GM10847 (cell line): ENCODE measurements around the gene BMPR1B.

Experiments used
- POLR2A ChIP-seq: IDR thresholded peaks from 2 replicates; pipeline ENCODE4 v1.6.1; 2011; ENCODE audit not compliant: insufficient read length; ENCODE audit errors: extremely low read depth

The BMPR1B gene

DNA sequence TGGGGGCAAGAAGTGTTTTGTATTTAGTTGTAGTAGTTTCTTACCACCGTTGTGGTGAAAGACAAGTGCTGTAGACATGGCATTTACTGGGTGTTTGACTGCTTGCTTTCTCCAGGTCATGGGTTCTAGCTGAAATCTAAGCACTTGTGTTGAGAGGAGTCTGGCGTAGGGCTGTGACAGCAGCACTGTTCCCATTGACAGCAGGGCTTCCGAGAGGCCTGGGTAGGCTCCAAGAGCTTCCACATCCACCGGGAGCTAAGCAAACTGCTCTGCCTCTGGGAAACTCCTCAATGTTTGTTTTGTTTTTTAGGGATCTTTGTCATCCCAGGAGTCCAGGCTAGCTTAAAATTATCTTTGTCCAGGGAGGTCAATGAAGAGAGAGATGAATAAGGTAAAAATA lies 44.3 kb downstream of the BMPR1B start:
- no peak for TF ChIP-seq POLR2A

DNA sequence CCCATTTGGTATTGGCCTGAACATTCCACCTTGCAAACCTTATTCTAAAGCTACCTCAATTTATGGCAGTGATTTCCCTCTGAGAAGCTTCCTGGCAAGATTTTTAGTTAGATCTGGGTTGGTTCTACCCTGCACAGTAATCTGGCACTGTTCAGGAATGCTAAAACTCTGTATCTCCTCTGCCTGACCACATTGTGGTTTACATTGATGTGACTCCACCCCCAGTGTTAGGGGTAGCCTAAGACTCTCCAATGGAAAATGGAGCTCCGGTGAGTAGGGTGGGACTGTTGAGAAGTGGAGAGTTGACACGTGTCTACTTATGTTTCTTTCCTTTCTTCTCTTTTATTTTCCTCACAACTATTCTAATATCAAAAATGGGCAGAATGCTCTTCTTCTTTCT lies 45.4 kb downstream of the BMPR1B start:
- no peak for TF ChIP-seq POLR2A

DNA sequence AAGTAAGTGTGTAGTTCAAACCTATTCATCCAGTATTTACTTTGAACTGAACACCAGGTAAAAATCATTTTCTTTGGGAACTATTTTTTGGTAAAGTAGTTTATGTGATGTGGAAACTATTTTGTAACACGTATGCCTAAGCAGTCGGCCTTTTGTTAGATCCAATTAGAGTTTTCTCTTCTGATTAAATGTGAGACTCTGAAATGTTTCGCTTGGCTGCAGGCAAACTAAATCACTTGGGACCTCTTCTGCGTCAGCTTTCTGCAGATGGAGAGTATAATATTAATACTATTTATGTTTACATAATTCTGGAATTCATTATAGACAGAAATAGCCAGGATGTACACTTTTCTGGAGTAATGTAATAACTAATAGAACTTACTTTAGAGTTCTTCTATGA lies 46.9 kb downstream of the BMPR1B start:
- TF ChIP-seq POLR2A: no peak

DNA sequence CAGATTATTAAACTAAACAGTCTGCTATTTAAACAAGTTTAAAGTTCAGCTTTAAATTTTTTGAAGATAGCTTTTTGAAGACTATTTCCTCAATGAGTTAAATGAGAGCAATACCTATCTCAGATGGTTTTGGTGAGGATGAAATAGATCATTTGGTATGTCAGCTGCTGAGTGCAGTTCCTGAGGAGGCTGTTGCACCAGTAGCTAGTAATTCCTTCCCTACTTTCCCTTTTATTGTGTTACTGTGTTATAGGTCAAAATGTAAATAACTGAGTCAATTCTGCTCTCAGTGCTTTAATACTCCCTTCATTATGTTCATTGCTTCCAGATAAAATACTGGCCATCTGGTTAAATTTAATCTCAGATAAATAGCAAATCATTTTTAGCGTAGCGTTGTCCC lies 48.6 kb downstream of the BMPR1B start:
- TF ChIP-seq POLR2A: no peak

DNA sequence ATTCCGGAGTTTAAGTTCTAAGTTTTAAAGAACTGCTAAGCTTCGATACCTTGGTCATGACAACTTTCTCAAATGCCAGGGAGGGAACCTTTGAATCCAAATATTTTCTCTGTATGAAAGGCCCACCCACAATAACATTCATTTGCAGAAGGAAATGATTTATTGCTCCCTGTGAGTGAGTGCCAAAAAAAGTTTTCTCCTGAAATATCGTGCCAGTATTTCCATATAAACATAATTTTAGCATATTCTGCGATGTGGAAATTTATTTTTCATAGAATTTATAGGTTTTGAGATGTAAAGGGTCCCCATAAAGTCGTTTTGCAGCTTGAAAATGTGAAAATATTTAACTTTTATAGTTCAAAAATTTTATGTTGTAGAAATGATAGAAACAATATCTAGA lies 53.9 kb downstream of the BMPR1B start:
- no peak for TF ChIP-seq POLR2A

DNA sequence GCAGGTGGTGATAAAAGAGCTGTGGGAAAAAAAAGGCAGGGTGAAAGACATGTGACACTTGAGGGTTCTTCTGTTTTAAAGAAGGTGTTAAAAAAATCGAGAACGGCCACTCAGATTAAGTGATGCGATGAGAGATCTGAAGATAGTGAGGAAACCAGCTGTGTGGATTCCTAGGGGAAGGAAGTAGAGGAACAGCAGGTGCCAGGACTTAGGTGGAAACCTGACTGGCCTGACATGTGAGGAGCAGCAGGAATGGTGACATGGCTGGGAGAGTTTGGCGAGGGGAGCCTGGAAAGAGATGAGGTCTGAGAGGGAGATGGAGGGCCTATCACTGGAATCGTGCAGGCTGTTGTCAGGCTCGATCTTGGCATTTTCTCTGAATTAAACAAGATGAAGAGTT lies 55.5 kb downstream of the BMPR1B start:
- no peak for TF ChIP-seq POLR2A

DNA sequence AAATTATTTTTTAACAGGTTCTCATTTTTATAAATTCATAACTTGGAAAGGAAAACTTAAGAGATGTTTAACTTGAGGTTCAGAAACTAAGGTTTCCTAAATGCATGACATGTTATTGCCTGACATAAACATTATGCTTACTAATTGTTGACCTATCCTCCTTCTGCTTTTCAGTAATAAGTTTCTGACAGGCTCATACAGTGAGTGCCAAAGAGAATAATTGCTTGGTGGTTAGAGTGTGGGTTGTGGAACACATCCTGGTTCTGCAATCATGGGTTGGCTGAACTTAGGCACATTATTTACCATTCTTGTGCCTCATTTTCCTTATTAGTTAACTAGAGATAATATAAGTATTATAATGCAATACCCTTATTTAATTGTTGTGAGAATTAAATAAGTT lies 56.5 kb downstream of the BMPR1B start:
- TF ChIP-seq POLR2A: no peak

DNA sequence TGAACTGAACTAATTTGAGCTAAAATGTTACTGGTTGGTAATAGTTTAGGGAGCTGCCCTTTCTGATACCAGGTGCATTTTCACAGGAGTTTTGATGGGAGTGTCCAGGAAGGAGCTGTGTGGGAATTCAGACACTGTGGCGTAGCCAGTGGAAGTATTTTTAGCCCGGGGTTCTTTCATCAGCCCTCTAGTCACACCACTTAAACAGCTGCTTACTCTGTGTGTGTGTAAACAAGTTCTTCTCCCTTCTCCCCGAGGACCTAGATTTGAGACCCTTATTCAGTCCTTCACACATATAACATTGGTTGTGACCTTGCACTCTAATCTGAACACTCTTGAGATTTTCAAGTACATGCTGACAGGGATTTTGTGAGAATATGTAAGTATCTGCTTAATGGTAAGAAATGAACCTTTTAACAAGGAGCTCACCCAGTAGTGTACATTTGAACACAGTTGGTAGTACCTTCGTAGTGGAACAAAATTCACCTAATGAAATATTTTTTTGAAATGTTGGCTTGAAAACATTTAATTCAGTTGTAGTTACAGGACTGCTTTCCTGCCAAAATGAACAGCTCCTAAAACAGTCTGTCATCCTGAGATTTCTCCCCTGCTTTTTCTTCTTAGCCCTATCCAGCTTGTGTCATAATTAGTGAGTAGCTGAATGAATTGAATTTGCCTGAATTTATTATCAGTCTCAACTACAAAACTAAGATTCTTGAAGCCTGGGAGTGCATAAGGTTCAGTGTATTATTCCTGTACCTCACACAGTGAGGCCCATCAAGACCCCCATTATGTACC lies 61.8 kb downstream of the BMPR1B start:
- TF ChIP-seq POLR2A: no peak

DNA sequence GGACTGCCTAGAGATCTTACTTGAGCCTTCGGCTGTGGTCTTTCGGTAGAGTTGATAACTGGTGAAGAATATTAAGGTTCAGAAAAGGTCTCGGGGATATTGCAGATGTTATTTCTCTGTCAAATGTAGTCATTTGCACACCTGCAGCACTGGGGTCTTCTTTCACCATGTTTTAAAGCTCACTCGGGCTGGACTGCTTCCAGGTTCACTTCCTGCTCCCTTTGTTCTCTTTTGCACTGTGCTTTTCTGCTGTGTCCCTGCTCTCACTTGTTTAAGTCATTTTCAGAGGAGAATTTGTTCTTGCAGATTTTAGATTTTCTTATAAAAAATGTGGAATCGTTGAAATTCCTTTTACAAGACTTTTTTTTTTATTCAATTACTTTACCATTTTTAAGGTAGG lies 68.5 kb downstream of the BMPR1B start:
- no peak for TF ChIP-seq POLR2A

DNA sequence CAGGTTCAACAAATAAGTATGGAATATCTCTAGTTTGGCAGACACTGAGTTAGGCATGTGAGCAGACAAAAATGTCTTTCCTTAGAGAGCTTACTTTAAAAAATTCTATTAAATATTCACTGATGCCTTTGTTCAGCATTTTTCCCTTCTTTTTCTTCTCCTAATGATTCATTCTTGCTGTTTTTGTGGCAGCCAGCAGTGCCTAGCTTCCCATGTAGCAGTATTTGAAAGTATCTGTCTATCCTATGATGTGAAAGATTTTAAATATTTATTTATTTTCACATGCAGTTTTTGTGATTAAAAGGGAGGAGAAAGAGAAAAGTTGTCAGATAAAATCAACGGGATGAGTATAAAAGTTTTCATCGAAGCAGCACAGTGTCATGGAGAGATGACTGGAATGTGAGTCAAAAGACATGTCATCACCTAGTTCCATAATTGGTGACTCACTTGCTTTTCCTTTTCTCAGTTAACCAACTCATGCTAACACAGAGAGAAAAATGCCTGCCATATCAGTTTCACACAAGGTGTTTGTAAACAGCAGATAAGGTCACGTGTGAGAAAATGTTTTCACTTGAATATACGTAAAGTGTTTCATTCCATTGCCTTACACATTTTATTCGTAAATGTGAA lies 69.8 kb downstream of the BMPR1B start:
- no peak for TF ChIP-seq POLR2A

DNA sequence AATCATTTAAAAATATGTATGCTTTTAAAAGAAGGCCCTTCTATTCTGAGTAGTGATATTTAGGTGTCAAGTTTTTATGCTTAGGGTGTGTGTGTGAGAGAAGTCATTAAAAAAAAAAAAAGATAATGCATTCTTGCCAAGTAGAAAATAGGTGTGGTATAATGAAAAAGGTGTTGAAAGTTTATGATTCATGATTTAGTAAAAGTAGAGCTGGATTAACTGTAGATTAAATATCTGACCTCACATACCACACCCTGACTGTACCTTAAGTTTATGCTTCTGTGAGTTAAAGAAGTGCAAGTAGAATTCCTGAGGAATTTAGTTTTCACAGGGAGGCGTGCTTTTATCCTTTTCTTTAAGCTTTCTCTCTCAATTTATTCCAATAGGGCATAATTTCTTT lies 71.1 kb downstream of the BMPR1B start:
- TF ChIP-seq POLR2A: no peak

DNA sequence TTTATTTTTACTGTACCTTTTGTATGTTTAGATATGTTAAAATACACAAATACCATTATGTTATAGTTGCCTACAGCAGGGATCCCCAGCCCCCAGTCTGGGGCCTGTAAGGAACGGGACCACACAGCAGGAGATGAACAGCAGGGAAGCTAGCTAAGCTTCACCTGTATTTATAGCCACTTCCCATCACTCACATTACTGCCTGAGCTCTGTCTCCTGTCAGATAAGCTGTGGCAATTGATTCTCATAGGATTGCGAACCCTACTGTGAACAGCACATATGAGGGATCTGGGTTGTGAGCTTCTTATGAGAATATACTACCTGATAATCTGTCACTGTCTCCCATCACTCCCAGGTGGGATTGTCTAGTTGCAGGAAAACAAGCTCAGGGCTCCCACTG lies 73.9 kb downstream of the BMPR1B start:
- no peak for TF ChIP-seq POLR2A

DNA sequence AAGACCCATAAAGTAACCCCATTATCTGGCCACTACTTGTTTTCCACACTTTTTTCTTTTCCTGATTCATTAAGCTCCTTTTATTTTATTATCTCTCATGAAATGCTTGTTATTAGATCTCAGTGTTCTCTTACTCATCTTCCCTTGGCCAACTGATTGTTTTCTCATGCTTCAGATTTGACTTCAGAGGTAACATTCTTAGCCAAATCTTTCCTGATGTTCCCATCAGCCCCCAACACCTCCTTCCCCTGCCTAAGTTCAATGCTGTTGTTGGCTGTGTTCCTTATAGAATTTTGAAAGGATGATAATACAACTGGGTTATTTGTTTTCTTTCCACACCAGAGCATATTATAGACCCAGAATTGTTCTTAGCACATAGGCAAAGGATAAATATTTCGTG lies 75.6 kb downstream of the BMPR1B start:
- no peak for TF ChIP-seq POLR2A

DNA sequence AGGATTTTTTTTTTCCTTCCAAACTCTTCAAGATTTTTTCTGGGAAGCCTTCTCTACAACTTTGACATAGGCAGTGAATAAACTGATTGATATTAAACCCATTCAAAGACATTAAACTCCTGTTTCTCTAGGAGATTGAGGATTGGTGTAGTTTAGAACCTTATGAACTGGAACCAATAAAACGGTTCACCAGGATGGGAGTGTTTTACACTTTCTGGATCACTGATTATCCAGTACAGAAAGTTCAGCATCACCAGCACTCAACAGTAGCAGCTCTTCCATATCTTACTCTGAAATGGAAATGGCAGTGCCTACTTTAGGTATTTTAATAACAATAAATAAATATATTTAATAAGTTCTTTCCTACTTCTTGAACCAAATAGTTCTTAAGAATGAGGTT lies 76.7 kb downstream of the BMPR1B start:
- no peak for TF ChIP-seq POLR2A

DNA sequence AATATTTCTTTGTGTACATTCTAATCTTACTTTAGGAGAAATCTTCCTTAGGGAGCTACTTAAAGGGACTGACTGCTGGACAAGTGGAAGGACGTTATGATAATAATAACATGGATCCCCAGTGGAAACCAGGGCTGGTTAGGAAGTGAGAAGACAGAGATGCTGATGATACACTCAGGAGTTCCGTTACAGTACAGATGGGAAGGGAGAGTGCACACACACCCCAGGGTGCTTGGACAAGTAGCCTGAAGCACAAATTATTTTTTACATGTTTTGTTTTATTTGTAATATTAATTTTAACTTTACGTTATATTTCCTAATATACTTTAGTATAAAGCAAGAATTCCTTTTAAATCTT lies 84.1 kb downstream of the BMPR1B start:
- no peak for TF ChIP-seq POLR2A

DNA sequence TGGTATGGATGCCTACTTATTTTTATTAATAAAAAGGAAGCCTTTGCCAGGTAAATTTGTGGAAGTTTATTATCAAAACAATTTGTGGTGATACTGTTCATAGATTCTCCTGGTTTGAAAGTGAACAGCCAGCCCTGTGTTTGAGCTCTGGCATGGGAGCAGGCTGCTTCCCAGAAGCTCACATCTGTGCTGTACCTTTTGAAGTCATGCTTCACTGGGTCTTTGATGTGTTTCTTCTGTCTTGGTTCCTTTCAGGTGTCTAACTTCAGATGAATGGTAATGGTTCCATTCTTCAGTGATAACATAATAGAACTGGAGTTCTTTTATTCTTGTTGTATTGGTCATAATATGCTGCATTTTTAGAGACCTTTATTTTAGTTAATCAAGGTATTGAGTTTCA lies 85.5 kb downstream of the BMPR1B start:
- no peak for TF ChIP-seq POLR2A

DNA sequence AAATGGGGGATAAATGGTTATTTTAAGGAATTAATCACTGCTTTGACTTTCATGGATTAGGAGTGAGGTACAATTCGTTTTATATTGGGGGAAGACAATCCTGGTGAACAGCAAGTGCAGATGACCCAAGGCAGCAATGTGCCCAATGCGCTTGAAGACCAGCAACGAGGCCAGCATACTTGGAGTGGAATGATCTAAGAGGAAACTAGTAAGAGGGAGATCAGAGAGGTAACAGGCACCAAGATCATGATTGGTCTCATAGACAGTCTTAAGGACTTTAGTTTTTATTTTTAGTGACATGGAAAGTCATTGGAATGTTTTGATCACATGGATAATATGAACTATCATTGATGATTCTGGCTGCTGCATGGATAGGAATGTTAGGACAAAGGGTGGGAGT lies 90.6 kb downstream of the BMPR1B start:
- no peak for TF ChIP-seq POLR2A
